Osteoblast (primary cell): ENCODE results near the gene AR. TPM values are rescaled to one million over a fixed set of nuclear protein-coding genes. Genes with fewer than 3 reads are reported as not detected.

ENCODE experiments used
- DNase-seq: peaks from one replicate; pipeline ENCODE4 v3.0.0; 2011; ENCODE audit warnings: low spot score, mixed read lengths; ENCODE audit not compliant: insufficient read length; ENCODE audit errors: missing footprints
- H2AFZ ChIP-seq: 2 replicates; pipeline ENCODE4 v1.6.0; 2011; ENCODE audit warnings: mild to moderate bottlenecking, low read length
- H3K27ac ChIP-seq: 2 replicates; pipeline ENCODE4 v1.5.1; 2011; ENCODE audit warnings: mild to moderate bottlenecking, low read depth, low read length, moderate library complexity
- H3K27me3 ChIP-seq: 2 replicates; pipeline ENCODE4 v1.6.0; 2012; ENCODE audit warnings: mild to moderate bottlenecking, control low read depth, inconsistent platforms, low read length, moderate library complexity; ENCODE audit not compliant: insufficient read depth
- H3K36me3 ChIP-seq: 2 replicates; pipeline ENCODE4 v1.5.1; 2011; ENCODE audit warnings: mild to moderate bottlenecking, low read length, control low read depth, moderate library complexity; ENCODE audit not compliant: insufficient read depth
- H3K4me1 ChIP-seq: 2 replicates; pipeline ENCODE4 v1.5.1; 2011; ENCODE audit warnings: mild to moderate bottlenecking, low read length, control low read depth, moderate library complexity; ENCODE audit not compliant: insufficient read depth
- H3K4me2 ChIP-seq: 2 replicates; pipeline ENCODE4 v1.6.0; 2011; ENCODE audit warnings: mild to moderate bottlenecking, low read length; ENCODE audit not compliant: insufficient read depth
- H3K4me3 ChIP-seq: fragments of 200-600 bp; sonication (generic); 3 replicates; pipeline ENCODE4 v1.5.1; 2012; ENCODE audit warnings: mild to moderate bottlenecking, low read length, inconsistent platforms; ENCODE audit not compliant: insufficient read depth
- H3K79me2 ChIP-seq: 2 replicates; pipeline ENCODE4 v1.6.0; 2012; ENCODE audit warnings: mild to moderate bottlenecking, low read length, control low read depth, inconsistent platforms; ENCODE audit not compliant: insufficient read depth
- H3K9me3 ChIP-seq: 2 replicates; pipeline ENCODE4 v1.5.1; 2011; ENCODE audit warnings: low read depth, low read length, control low read depth
- H4K20me1 ChIP-seq: 2 replicates; pipeline ENCODE4 v1.6.0; 2012; ENCODE audit warnings: mild to moderate bottlenecking, low read length, control low read depth; ENCODE audit not compliant: insufficient read depth
- CTCF ChIP-seq: IDR thresholded peaks from 2 replicates; pipeline ENCODE4 v1.5.1; 2011; ENCODE audit warnings: mild to moderate bottlenecking, low read depth, low read length, moderate library complexity; ENCODE audit errors: extremely low read depth
- total RNA-seq: library from RNA; depleted of rRNA; stranded (reverse); fragments of >200 nt; gene quantifications from 2 replicates; pipeline ENCODE4 v1.2.3, GENCODE V29; 2012

Gene AR
- total RNA-seq, 1 donor, result 4.7 TPM

- Histone ChIP-seq H2AFZ (no peak overlapping the region), H4K20me1 (no peaks in the 10 kb centered on the region), H3K27me3 (no peaks in the 10 kb centered on the region), H3K4me1 (no peaks in the 10 kb centered on the region), H3K27ac (no peak overlapping the region), H3K4me3 (no peak overlapping the region), H3K79me2 (no peaks in the 10 kb centered on the region), H3K4me2 (no peak overlapping the region), H3K36me3 (no peaks in the 10 kb centered on the region), H3K9me3 (no peaks in the 10 kb centered on the region)
- no peak for DNase-seq
- no peak for TF ChIP-seq CTCF
Measured at GRCh38 chrX:67524950-67525691, 18.7 kb upstream of the AR start.

- no peaks in the 10 kb centered on the region for H3K9me3 ChIP-seq
Measured at GRCh38 chrX:67536564-67536963, 7.3 kb upstream of the AR start.

DNA sequence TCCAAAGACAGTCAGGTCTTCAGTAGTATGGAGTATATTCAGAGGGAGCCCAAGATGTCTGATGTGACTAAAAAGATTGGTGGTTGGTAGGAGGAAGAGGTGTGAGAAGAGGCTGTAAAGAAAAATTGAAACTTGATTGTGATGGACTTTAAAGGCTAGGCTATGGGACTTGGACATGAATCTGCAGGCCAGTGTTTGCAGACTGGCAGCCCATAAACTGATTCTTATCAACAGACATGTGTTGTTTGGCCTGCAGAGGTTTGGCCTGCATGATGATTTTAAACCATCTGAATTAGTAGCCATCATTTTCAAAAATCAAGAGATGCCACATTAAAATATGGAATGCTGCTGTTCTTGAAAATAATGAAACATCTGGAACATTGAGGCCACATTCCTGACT, 5.4 kb upstream of the AR start:
- Histone ChIP-seq H3K4me2 (no peak overlapping the region), H3K27ac (no peak overlapping the region), H3K4me3 (no peak overlapping the region), H3K27me3 (peaks cover 4% of the 10 kb centered on the region), H3K36me3 (no peaks in the 10 kb centered on the region), H3K79me2 (no peaks in the 10 kb centered on the region), H3K9me3 (no peaks in the 10 kb centered on the region), H4K20me1 (no peaks in the 10 kb centered on the region), H2AFZ (no peak overlapping the region), H3K4me1 (no peaks in the 10 kb centered on the region)
- no peak for DNase-seq
- TF ChIP-seq CTCF, result no peak

More at GRCh38 chrX:67536564-67536963, 7.3 kb upstream of the AR start:
- no peaks in the 10 kb centered on the region for H3K36me3 ChIP-seq
- H3K27me3 ChIP-seq, result no peaks in the 10 kb centered on the region
- no peak overlapping the region for H3K4me3 ChIP-seq
- no peak overlapping the region for H3K4me2 ChIP-seq
- TF ChIP-seq CTCF, result no peak
- no peak overlapping the region for H3K27ac ChIP-seq
- H3K79me2 ChIP-seq, result no peaks in the 10 kb centered on the region
- no peak for DNase-seq
- no peaks in the 10 kb centered on the region for H3K4me1 ChIP-seq
- H2AFZ ChIP-seq, result no peak overlapping the region
- H4K20me1 ChIP-seq, result no peaks in the 10 kb centered on the region

GRCh38 chrX:67544281-67545035, 637 bp downstream of the AR start:
- Histone ChIP-seq H3K27ac (no peak overlapping the region), H3K27me3 (peaks cover 26% of the 10 kb centered on the region), H3K4me3 (peak overlapping the region; percentile 30), H3K36me3 (no peaks in the 10 kb centered on the region), H3K9me3 (no peaks in the 10 kb centered on the region), H4K20me1 (no peaks in the 10 kb centered on the region), H2AFZ (no peak overlapping the region), H3K4me2 (peak overlapping the region; percentile 28), H3K79me2 (no peaks in the 10 kb centered on the region), H3K4me1 (no peaks in the 10 kb centered on the region)
- TF ChIP-seq CTCF, result no peak
- peak; percentile 79 for DNase-seq
